ENCODE data around the gene NDUFA8. TPM values are rescaled to one million over a fixed set of nuclear protein-coding genes. Genes with fewer than 3 reads are reported as not detected.
A peak's percentile ranks its signal among the peaks of the same experiment; 100 is the strongest.

Gene NDUFA8
- total and polyA plus RNA-seq, 10 of the 15 experiments (the other 5 are each of a cell fraction or from before 2014, with no cell fraction given): 44.9 to 159 (median 90.8) TPM

- BruUV-seq (replicated peaks): no TSS peak
- Histone ChIP-seq H3K36me3 (ENCODE audit: control insufficient read depth in 2 of 2, insufficient read depth in 2 of 2, low read length in 1 of 2) (no peaks in the 10 kb centered on the region), H3K4me3 (no peak overlapping the region), H3K27ac (ENCODE audit: control insufficient read depth, insufficient read depth) (no peak overlapping the region), H3K79me2 (ENCODE audit: control insufficient read depth, insufficient read depth, low read length) (no peaks in the 10 kb centered on the region; the same call in 1 of the 2 replicates), H3K4me1 (ENCODE audit: control insufficient read depth, insufficient read depth, low read length) (no peaks in the 10 kb centered on the region), H3K4me2 (ENCODE audit: control insufficient read depth, insufficient read depth) (no peak overlapping the region), H3K9me3 (replicated peaks; ENCODE audit: control insufficient read depth, insufficient read depth, low read length) (no peaks in the 10 kb centered on the region), H4K20me1 (ENCODE audit: control insufficient read depth, insufficient read depth) (no peaks in the 10 kb centered on the region), H3K9ac (ENCODE audit: control insufficient read depth, insufficient read depth, low read length) (no peak overlapping the region), H2AFZ (ENCODE audit: control insufficient read depth, low read depth, low read length) (no peak overlapping the region), H3K27me3 (replicated peaks in 1 of 2; ENCODE audit: control insufficient read depth in 2 of 2, insufficient read depth in 2 of 2, low read length in 1 of 2) (no peaks in the 10 kb centered on the region; a peak in 1 of 4 replicates)
- DNase-seq (ENCODE audit: low read depth, low spot score): no peak
- intact Hi-C loops (cut with micrococcal nuclease; ENCODE audit: unreplicated experiment): loop anchor here (2.0 kb wide), 2 partner anchors 355 to 713 kb away; no protein-coding TSS in a partner anchor
- WGBS (ENCODE audit: insufficient coverage, insufficient replicate concordance, low lambda C conversion rate, missing lambda C conversion rate): 31% methylated on average over 8 of the region's 8 CpGs
- POLR2A ChIA-PET: interaction anchor here (0.5 kb wide), 1 partner anchor 268 kb away, joined by 3 read pairs; no protein-coding TSS in a partner anchor
- CTCF ChIA-PET: interaction anchor here (0.6 to 4.8 kb wide), 25 partner anchors 9 to 712 kb away, joined by 3 to 163 read pairs (median 9); partner anchors contain the start of genes MRRF and RBM18
- no peak for FAIRE-seq
- in situ Hi-C loops (cut with MboI): loop anchor here (10.0 kb wide), 1 partner anchor 717 kb away; no protein-coding TSS in a partner anchor
- no peak for ATAC-seq
- TF ChIP-seq USF2 (IDR thresholded peaks at IDR 0.05; ENCODE audit: borderline replicate concordance, low read depth, low read length) (no peak), ZNF24 (IDR thresholded peaks at IDR 0.05) (peak; percentile 55; the same call in 1 of the 2 replicates)
- SMC1A ChIA-PET (ENCODE audit: uncharacterized antibody, unreplicated experiment): interaction anchor here (0.7 to 3.6 kb wide), 7 partner anchors 12 to 711 kb away, joined by 3 to 41 read pairs (median 12); no protein-coding TSS in a partner anchor
- RAD21 ChIA-PET (ENCODE audit: unreplicated experiment): interaction anchor here (0.8 to 3.9 kb wide), 3 partner anchors 25 to 253 kb away, joined by 3 to 76 read pairs (median 40); no protein-coding TSS in a partner anchor
Observed at GRCh38 chr9:122097679-122098315, 61.8 kb downstream of the NDUFA8 start.

Data from GM12878 (cell line).